K562 (cell line): ENCODE results near the gene EVA1B. TPM values are rescaled to one million over a fixed set of nuclear protein-coding genes. Genes with fewer than 3 reads are reported as not detected.

Experiments used
- ATF1 ChIP-seq, 2 experiments: fragments of 450-650 bp in 1 of 2; IDR thresholded peaks; 2 replicates each; pipeline ENCODE4 v1.6.1; 2016; ENCODE audit warnings: missing compliant biosample characterization in 1 of 2, missing genetic modification characterization in 1 of 2
- E2F1 ChIP-seq: sonication (generic); formaldehyde crosslinking; IDR thresholded peaks from 2 replicates; pipeline ENCODE4 v1.8.1; 2023; ENCODE audit warnings: mild to moderate bottlenecking, missing genetic modification reagents, moderate library complexity
- E2F3 ChIP-seq: fragments of 250-450 bp; sonication (Bioruptor Pico); IDR thresholded peaks from 2 replicates; pipeline ENCODE4 v1.4.0; 2020; ENCODE audit warnings: mild to moderate bottlenecking
- FOXO4 ChIP-seq: fragments of 450-650 bp; formaldehyde crosslinking; IDR thresholded peaks from 2 replicates; pipeline ENCODE4 v1.4.0; 2020; ENCODE audit warnings: mild to moderate bottlenecking, moderate library complexity
- ILF3 ChIP-seq: fragments of 450-650 bp; IDR thresholded peaks from 2 replicates; pipeline ENCODE4 v1.6.1; 2018; ENCODE audit warnings: antibody characterized with exemption, mild to moderate bottlenecking, moderate library complexity, borderline replicate concordance
- KLF13 ChIP-seq: fragments of 450-650 bp; IDR thresholded peaks from 2 replicates; pipeline ENCODE4 v1.6.1; 2016; ENCODE audit warnings: missing genetic modification characterization, low read depth, mild to moderate bottlenecking, missing compliant biosample characterization, moderate library complexity, borderline replicate concordance
- MTA3 ChIP-seq: fragments of 450-650 bp; formaldehyde crosslinking; IDR thresholded peaks from 2 replicates; pipeline ENCODE4 v1.6.1; 2017; ENCODE audit warnings: mild to moderate bottlenecking, borderline replicate concordance
- PTRF ChIP-seq: fragments of 450-650 bp; IDR thresholded peaks from 2 replicates; pipeline ENCODE4 v1.6.1; 2016; ENCODE audit warnings: mild to moderate bottlenecking, missing genetic modification characterization, missing compliant biosample characterization
- RAD51 ChIP-seq: fragments of 450-650 bp; IDR thresholded peaks from 2 replicates; pipeline ENCODE4 v1.7.1; 2016; ENCODE audit warnings: low read depth, mild to moderate bottlenecking, borderline replicate concordance
- TEAD1 ChIP-seq, 2 experiments: fragments of 450-650 bp in 1 of 2; sonication (generic) in 1 of 2; formaldehyde crosslinking; IDR thresholded peaks; 2 replicates each; pipeline versions ENCODE4 v1.4.0 to v1.8.0; 2020 to 2022; ENCODE audit warnings: mild to moderate bottlenecking in 2 of 2, missing genetic modification reagents in 1 of 2
- THRAP3 ChIP-seq: fragments of 450-650 bp; IDR thresholded peaks from 2 replicates; pipeline ENCODE4 v1.6.1; 2016; ENCODE audit warnings: mild to moderate bottlenecking, inconsistent platforms, borderline replicate concordance
- VEZF1 ChIP-seq: fragments of 200-800 bp; sonication (Bioruptor generic); IDR thresholded peaks from 2 replicates; pipeline ENCODE4 v1.6.1; 2017; ENCODE audit warnings: missing genetic modification characterization, missing compliant biosample characterization
- ZBTB1 ChIP-seq: sonication (generic); formaldehyde crosslinking; IDR thresholded peaks from 2 replicates; pipeline ENCODE4 v1.8.1; 2023; ENCODE audit warnings: missing genetic modification reagents, low read depth, mild to moderate bottlenecking, borderline replicate concordance
- ZNF431 ChIP-seq: sonication (generic); formaldehyde crosslinking; IDR thresholded peaks from 2 replicates; pipeline ENCODE4 v1.8.0; 2022; ENCODE audit warnings: mild to moderate bottlenecking, missing genetic modification reagents
- polyA plus RNA-seq, 8 experiments: library from polyadenylated mRNA; depleted of rRNA in 4 of 8; stranded (reverse) in 5 of 8; unstranded in 3 of 8; fragments of >200 nt; fragmentation: Nextera tagmentation in 2 of 8; fragmentation: Illumina TruSeq in 1 of 8; extraction: Ambion mirVana in 2 of 8; extraction: Trizol in 1 of 8; gene quantifications; 2 replicates each; pipeline versions ENCODE4 v1.2.1 to v1.2.3, GENCODE V29; 2011 to 2014; ENCODE audit warnings: inconsistent platforms in 1 of 8, missing spikeins in 1 of 8
- total RNA-seq, 7 experiments: library from RNA; depleted of rRNA in 6 of 7; stranded (reverse); fragments of >200 nt in 6 of 7; fragmentation: Illumina TruSeq in 2 of 7; extraction: Trizol in 2 of 7; gene quantifications; 2 replicates each; pipeline versions ENCODE4 v1.2.1 to v1.2.3, GENCODE V29; 2011 to 2021; ENCODE audit warnings: low replicate concordance in 1 of 7
- TF ChIP-seq, protein P1 (sequence below), 2 experiments: IDR thresholded peaks; 2 replicates each; pipeline ENCODE4 v1.6.1; 2012; ENCODE audit warnings: improper control_type of control experiment in 2 of 2, low read depth in 2 of 2, low read length in 2 of 2, borderline replicate concordance in 1 of 2

Gene EVA1B
- total and polyA plus RNA-seq, 9 of the 15 experiments (the other 6 are each of a cell fraction or from before 2014, with no cell fraction given), result 0.08 to 65.7 (median 2.4) TPM

GRCh38 chr1:36369061-36369861 lies 45.8 kb upstream of the EVA1B start (continued):
- TF ChIP-seq ATF1 (CRISPR knock-in tag; IDR thresholded peaks at IDR 0.05) (no peak), ATF1 (tag; IDR thresholded peaks at IDR 0.05) (0 out of 2 replicates have a peak, but pooled peaks have one; percentile 35), FOXO4 (no peak), THRAP3 (no peak), E2F3 (CRISPR knock-in tag) (no peak), VEZF1 (CRISPR knock-in tag) (peak; percentile 67; the same call in 1 of the 2 replicates), ZBTB1 (CRISPR knock-in tag) (no peak), ILF3 (peak; percentile 36; the same call in 1 of the 2 replicates), KLF13 (tag) (peak; percentile 86), RAD51 (no peak), MTA3 (peak; percentile 59; the same call in 1 of the 2 replicates), E2F1 (CRISPR knock-in tag) (peak; percentile 42; the same call in 1 of the 2 replicates), PTRF (tag) (no peak), ZNF431 (no peak), TEAD1 (CRISPR knock-in tag; IDR thresholded peaks at IDR 0.05) (0 out of 4 replicates have a peak, but pooled peaks of 1 of the 2 experiments have one; percentile 46)
- TF ChIP-seq, protein P1, sequence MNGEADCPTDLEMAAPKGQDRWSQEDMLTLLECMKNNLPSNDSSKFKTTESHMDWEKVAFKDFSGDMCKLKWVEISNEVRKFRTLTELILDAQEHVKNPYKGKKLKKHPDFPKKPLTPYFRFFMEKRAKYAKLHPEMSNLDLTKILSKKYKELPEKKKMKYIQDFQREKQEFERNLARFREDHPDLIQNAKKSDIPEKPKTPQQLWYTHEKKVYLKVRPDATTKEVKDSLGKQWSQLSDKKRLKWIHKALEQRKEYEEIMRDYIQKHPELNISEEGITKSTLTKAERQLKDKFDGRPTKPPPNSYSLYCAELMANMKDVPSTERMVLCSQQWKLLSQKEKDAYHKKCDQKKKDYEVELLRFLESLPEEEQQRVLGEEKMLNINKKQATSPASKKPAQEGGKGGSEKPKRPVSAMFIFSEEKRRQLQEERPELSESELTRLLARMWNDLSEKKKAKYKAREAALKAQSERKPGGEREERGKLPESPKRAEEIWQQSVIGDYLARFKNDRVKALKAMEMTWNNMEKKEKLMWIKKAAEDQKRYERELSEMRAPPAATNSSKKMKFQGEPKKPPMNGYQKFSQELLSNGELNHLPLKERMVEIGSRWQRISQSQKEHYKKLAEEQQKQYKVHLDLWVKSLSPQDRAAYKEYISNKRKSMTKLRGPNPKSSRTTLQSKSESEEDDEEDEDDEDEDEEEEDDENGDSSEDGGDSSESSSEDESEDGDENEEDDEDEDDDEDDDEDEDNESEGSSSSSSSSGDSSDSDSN (IDR thresholded peaks at IDR 0.05; ENCODE audit: borderline replicate concordance in 1 of 2, low read depth in 2 of 2, low read length in 2 of 2), result no peak
